PC-3 (cell line): Measurements from ENCODE around the gene RBMS2.

Source experiments
- CTCF ChIP-seq: fragments of 300-600 bp; sonication (generic); conservative IDR thresholded peaks from 2 replicates; pipeline ENCODE4 v1.5.1; 2017; ENCODE audit warnings: antibody characterized with exemption, low read depth, mild to moderate bottlenecking, low read length
- EZH2 ChIP-seq: fragments of 300-600 bp; sonication (generic); IDR thresholded peaks from one replicate; pipeline ENCODE4 v1.6.1; 2017; ENCODE audit warnings: antibody characterized with exemption, mild to moderate bottlenecking, low read length; ENCODE audit not compliant: unreplicated experiment

GRCh38 chr12:56520048-56520447 is 1.6 kb upstream of the RBMS2 start:
- no peak for TF ChIP-seq EZH2
- TF ChIP-seq CTCF: no peak
